Activated CD8-positive, alpha-beta memory T cell treated with anti-CD3 and anti-CD28 coated beads, Interleukin-2, amount 50 U/mL, for 24 hours (primary cell): Measurements from ENCODE around the gene C12orf76.
"Not testable (repeated sequence)": the region's sequence is repeated elsewhere in the genome, so short reads cannot be mapped to it uniquely, and the experiment has no call there.

Experiments
- DNase-seq: peaks from one replicate; pipeline ENCODE4 v3.0.0-alpha.2; 2020; ENCODE audit errors: extremely low read depth

Gene C12orf76, protein sequence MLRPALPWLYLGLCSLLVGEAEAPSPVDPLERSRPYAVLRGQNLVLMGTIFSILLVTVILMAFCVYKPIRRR

DNA sequence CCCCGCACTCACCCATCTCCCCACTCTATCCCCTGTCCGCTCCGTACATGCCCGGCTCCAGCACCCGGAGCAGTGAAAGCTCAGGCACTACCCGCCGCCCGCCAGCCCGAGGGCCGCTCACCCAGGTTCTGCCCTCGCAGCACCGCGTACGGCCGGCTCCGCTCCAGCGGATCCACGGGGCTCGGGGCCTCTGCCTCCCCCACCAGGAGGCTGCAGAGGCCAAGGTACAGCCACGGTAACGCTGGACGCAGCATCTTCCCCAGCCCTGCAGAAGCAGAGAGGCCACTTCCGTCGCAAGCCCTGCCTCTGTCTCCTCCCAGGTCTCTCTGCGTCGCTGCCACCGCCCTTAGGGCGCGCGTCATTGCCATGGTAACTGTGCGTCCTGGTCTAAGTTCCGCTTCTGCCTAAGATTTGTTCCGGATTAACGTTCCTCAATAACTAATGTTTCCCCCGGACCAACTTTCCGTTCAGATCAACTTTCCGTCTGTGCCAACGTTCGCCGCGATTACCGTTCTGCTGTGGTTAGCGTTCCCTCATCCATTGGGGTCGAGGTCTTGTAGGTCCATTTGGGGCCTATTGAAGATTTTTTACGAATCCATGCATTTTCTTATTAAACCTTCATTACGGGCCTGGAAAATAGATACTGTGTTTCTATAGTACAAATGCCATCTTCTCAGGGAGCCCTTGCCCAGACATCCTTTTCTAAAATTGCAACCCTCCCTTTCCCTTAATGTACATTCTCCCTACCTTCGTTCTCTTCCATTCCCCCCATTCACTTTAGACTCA, at the start of gene C12orf76:
Gene C12orf76, minus strand, starts transcription at position 281 of the 786 bp plus-strand sequence. Its CDS starts 27 bp downstream, at position 254.
- peak; percentile 69 for DNase-seq

GRCh38 chr12:110093631-110094311, 45.4 kb upstream of the C12orf76 start:
- DNase-seq = no peak

- no peak for DNase-seq
Observed at GRCh38 chr12:110091136-110091711, 42.9 kb upstream of the C12orf76 start.

GRCh38 chr12:110090266-110091135, 42.2 kb upstream of the C12orf76 start:
- no peak for DNase-seq

DNA sequence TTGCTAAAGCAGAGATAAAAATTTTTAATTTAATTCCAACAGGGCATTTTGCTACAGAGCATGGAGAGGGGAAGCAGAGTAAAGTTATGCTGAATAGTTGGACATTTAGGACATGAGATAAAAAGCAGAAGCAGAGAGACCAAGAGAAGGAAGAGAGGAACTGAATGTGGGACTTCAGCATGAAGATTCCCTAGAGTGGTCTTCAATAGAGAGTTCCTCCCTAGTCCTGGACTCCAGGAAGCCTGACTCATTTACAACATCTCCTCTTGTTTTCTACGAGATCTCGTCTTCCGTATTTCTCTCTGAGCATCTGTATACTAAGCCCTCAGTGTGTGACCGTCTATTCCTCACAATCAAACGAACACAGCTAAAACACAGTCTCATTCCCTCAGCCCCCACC, 40.6 kb upstream of the C12orf76 start:
- DNase-seq = no peak

DNA sequence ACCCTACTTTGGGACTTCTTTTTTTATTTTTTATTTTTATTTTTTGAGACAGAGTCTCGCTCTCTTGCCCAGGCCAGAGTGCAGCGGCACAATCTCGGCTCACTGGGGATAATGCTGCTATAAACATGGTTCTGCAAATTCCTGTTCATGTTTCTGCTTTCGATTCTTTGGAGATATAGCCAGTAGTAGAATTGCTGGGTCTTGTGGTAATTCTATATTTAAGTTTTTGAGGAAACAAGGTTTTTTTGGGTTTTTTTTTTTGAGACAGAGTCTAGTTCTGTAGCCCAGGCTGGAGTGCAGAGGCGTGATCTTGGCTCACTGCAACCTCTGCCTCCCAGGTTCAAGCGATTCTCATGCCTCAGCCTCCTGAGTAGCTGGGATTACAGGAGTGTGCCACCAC, 39.9 kb upstream of the C12orf76 start:
- not testable (repeated sequence) for DNase-seq

GRCh38 chr12:110084314-110085015, 36.1 kb upstream of the C12orf76 start:
- no peak for DNase-seq

- DNase-seq = no peak
Observed at GRCh38 chr12:110080410-110080809, 32.1 kb upstream of the C12orf76 start.

- DNase-seq = peak; percentile 49
Observed at GRCh38 chr12:110079477-110080400, 31.4 kb upstream of the C12orf76 start.

- DNase-seq = no peak
Observed at GRCh38 chr12:110077800-110078199, 29.5 kb upstream of the C12orf76 start.

DNA sequence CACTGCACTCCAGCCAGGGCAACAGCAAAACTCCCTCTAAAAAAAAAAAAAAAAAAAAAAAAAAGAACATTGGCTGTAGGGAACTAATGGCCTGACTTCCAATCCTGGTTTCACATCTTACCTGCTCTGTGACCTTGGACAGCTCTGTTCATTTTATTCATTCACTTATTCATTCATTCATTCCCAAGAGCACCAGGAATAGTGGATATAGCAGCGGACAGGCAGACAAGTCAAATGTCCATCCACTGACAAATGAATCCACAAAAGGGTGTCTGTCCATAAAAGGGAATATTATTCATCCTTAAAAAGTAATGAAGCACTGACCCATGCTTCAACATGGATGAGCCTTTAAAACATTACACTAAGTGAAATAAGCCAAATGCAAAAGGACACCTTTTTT, 27.6 kb upstream of the C12orf76 start:
- no peak for DNase-seq

- DNase-seq = no peak
Observed at GRCh38 chr12:110074089-110074488, 25.8 kb upstream of the C12orf76 start.

- no peak for DNase-seq
Observed at GRCh38 chr12:110073049-110073831, 24.9 kb upstream of the C12orf76 start.

- not testable (repeated sequence) for DNase-seq
Observed at GRCh38 chr12:110072636-110073035, 24.3 kb upstream of the C12orf76 start.

GRCh38 chr12:110071967-110072366, 23.6 kb upstream of the C12orf76 start:
- no peak for DNase-seq

DNA sequence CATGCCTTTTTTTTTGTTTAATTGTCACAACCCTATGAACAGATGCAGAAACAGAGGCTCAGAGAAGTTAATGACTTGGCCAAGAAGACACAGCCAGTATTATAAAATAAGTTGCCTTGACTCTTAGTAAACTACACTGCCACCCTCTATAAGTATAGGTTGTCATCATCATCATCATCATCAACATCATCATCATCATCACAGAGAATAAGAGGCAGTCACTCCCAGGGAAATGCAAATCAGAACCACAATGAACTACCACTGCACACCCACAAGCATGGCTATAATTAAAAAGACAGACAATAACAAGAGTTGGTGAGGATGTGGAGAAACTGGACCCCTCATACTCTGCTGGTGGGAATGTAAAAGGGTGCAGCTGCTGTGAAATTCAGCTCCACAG, 23.2 kb upstream of the C12orf76 start:
- no peak for DNase-seq

DNA sequence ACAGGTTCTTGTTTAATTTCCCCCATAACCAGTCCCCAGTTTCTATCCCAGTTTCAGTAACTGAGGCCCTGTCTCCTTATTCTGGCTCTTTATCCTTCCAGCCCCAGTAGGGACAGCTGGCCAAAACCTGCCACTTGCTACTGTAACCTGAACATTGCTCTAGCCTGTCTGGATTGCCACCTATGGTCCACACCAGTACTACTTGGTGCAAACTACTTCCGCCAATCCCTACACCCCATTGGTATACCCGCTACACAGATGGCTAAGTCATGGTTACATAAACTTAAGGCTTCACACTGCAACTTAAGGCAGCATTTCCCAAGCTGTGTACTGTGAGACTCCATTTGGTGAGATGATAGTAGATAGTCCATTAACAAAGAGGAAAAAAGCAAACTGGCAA, 20.3 kb upstream of the C12orf76 start:
- DNase-seq = no peak

DNA sequence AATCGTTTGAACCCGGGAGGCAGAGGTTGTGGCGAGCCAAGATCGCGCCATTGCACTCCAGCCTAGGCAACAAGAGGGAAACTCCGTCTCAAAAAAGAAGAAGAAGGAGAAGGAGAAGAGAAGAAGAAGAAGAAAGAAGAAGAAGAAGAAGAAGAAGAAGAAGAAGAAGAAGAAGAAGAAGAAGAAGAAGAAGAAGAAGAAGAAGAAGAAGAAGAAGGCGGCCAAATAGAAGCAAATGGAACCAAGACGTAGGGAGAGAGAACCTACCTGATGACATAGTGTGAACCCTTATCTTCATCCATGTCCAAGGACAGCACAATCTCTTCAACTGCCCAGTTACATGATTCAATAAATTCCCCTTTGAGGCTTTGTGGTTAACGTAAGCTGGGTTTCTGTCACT, 19.8 kb upstream of the C12orf76 start:
- not testable (repeated sequence) for DNase-seq

GRCh38 chr12:110067531-110067930, 19.2 kb upstream of the C12orf76 start:
- DNase-seq = no peak
